RWPE2 (cell line): Measurements from ENCODE around the gene NTRK1.

Experiments used
- ATAC-seq: fragments of 200-7000 bp; cut with Tn5 transposase; 3 replicates; pipeline ENCODE4 v1.9.1; 2021; ENCODE audit warnings: low read depth
- DNase-seq: peaks from one replicate; pipeline ENCODE4 v3.0.0-alpha.2; 2020; ENCODE audit warnings: low spot score
- H3K27ac ChIP-seq: fragments of 450-650 bp; 2 replicates; pipeline ENCODE4 v1.5.1; 2017; ENCODE audit warnings: mild to moderate bottlenecking; ENCODE audit not compliant: poor library complexity, severe bottlenecking
- H3K27me3 ChIP-seq: fragments of 250-450 bp; sonication (Bioruptor Pico); 2 replicates; pipeline ENCODE4 v1.5.1; 2021; ENCODE audit warnings: mild to moderate bottlenecking, moderate library complexity; ENCODE audit not compliant: insufficient read depth, poor library complexity, severe bottlenecking
- H3K36me3 ChIP-seq: fragments of 250-450 bp; sonication (Bioruptor Pico); 2 replicates; pipeline ENCODE4 v1.5.1; 2020; ENCODE audit warnings: low read depth, mild to moderate bottlenecking, moderate library complexity
- H3K4me1 ChIP-seq: fragments of 250-450 bp; sonication (Bioruptor Pico); 2 replicates; pipeline ENCODE4 v1.5.1; 2021; ENCODE audit warnings: mild to moderate bottlenecking, moderate library complexity; ENCODE audit not compliant: insufficient read depth, poor library complexity, severe bottlenecking
- H3K4me3 ChIP-seq: fragments of 250-450 bp; sonication (Bioruptor Pico); 2 replicates; pipeline ENCODE4 v1.5.1; 2021; ENCODE audit warnings: mild to moderate bottlenecking, moderate library complexity; ENCODE audit not compliant: severe bottlenecking
- H3K9me3 ChIP-seq: fragments of 250-450 bp; sonication (Bioruptor Pico); 2 replicates; pipeline ENCODE4 v1.5.1; 2021; ENCODE audit warnings: mild to moderate bottlenecking, moderate library complexity; ENCODE audit not compliant: severe bottlenecking
- TF ChIP-seq, protein P1 (sequence below): fragments of 450-650 bp; IDR thresholded peaks from one replicate; pipeline ENCODE4 v1.5.1; 2017; ENCODE audit warnings: mild to moderate bottlenecking, moderate library complexity; ENCODE audit not compliant: poor library complexity, severe bottlenecking

Gene NTRK1

DNA sequence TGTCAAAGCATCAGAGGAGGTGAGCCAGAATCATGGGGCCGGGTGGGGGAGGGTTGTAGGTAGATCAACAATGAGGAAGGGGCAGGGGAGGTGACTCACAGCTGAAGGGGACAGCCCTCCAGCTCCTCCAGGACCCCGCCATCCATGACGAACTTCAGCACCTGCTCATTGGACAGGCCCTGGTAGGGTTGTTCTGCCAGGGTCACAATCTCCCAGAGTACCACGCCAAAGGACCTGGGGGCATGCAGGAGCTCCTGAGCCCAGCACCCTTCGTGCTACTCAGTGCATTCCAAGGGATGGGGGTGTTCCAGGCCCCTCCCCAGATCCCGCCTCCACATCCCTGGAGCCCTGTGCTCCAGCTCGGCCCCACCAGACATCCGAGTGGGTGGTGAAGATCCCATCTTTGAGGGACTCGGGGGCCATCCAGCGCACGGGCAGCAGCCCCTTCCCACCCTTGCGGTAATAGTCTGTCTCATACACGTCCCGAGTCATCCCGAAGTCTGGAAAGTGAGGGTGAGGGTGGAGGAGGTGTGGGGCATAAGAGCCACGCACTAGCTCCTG lies 19.3 kb upstream of the NTRK1 start:
- Histone ChIP-seq H3K4me1 (no peaks in the 10 kb centered on the region), H3K27me3 (no peaks in the 10 kb centered on the region), H3K4me3 (no peak overlapping the region), H3K27ac (no peak overlapping the region), H3K36me3 (no peaks in the 10 kb centered on the region), H3K9me3 (no peaks in the 10 kb centered on the region)
- TF ChIP-seq, protein P1, sequence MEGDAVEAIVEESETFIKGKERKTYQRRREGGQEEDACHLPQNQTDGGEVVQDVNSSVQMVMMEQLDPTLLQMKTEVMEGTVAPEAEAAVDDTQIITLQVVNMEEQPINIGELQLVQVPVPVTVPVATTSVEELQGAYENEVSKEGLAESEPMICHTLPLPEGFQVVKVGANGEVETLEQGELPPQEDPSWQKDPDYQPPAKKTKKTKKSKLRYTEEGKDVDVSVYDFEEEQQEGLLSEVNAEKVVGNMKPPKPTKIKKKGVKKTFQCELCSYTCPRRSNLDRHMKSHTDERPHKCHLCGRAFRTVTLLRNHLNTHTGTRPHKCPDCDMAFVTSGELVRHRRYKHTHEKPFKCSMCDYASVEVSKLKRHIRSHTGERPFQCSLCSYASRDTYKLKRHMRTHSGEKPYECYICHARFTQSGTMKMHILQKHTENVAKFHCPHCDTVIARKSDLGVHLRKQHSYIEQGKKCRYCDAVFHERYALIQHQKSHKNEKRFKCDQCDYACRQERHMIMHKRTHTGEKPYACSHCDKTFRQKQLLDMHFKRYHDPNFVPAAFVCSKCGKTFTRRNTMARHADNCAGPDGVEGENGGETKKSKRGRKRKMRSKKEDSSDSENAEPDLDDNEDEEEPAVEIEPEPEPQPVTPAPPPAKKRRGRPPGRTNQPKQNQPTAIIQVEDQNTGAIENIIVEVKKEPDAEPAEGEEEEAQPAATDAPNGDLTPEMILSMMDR: no peak
- ATAC-seq (no peak), DNase-seq (no peak)

DNA sequence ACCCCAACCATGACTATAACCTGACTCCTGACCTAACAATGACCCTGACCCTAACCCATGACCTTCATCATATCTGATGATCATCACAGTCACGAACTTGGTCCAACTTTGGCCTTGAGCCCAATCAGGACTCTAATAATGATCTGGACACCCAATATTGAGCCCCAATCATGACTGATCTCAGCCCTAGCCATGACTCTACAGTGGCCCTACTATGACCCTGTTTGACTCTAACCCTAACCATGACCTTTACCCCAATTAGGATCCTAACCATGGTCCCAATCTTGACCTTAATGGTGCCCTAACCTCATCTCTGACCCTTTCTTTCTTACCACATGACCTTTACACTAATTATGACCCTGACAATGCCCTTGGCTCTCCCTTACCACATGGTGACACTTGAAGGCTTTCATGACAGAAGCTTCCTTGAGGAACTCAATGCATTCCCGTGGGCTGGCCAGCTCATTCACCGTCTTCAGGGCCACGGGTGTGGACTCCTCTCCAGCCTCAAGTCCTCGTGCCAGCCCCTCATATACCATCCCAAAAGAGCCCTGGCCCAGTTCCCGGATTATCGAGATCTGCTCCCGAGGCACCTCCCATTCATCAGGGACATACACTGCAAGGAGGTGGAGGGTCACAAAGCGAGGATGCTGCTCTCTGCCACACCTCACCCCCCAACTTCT lies 17.9 kb upstream of the NTRK1 start:
- DNase-seq (no peak), ATAC-seq (no peak)
- H3K36me3 ChIP-seq: no peaks in the 10 kb centered on the region
- TF ChIP-seq, protein P1: no peak
- no peaks in the 10 kb centered on the region for H3K4me1 ChIP-seq
- no peak overlapping the region for H3K27ac ChIP-seq
- H3K9me3 ChIP-seq: no peaks in the 10 kb centered on the region
- no peaks in the 10 kb centered on the region for H3K27me3 ChIP-seq
- no peak overlapping the region for H3K4me3 ChIP-seq

DNA sequence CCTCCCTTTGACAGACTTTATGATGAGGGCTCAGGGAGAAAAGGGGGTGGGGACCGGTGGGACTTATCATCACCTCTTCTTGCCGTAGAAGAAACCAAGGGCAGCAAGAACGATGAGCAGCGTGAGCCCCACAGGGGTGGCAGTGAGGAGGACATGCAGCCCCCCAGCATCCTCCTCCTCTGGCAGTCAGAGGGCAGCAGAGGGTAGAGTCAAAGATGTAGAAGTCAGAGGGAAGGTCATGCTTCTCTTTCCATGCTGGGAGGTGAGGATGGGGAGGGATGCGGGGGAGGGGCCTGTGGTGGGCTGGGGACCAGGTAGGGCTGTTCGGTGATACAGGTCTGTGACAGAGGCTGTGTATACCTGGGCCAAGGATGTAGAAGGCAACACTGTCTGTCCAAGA lies 16.6 kb upstream of the NTRK1 start:
- Histone ChIP-seq H3K4me3 (no peak overlapping the region), H3K27me3 (no peaks in the 10 kb centered on the region), H3K9me3 (no peaks in the 10 kb centered on the region), H3K4me1 (no peaks in the 10 kb centered on the region), H3K27ac (no peak overlapping the region), H3K36me3 (no peaks in the 10 kb centered on the region)
- DNase-seq (no peak), ATAC-seq (no peak)
- TF ChIP-seq, protein P1: no peak

DNA sequence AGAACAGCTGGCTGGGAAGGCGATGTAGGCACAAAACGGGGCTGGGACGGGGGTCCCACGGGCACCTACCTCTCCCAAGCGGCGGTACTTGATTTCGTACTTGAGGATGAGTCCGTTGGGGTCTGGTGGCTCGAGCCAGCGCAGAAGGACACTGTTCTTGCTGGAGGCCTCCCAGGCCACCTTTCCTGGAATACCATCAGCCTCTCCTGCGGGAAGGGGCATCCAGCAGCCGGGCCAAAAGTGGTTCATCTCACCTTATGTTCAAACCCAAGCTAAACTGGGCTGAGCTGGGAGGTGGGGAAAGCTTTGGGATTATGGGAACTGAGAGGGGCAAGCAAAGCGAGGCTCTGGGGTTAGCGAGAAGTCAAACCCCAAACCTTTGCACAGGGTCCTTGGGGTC lies 16.0 kb upstream of the NTRK1 start:
- Histone ChIP-seq H3K27me3 (no peaks in the 10 kb centered on the region), H3K4me1 (no peaks in the 10 kb centered on the region), H3K27ac (no peak overlapping the region), H3K36me3 (no peaks in the 10 kb centered on the region), H3K4me3 (no peak overlapping the region), H3K9me3 (no peaks in the 10 kb centered on the region)
- ATAC-seq (no peak), DNase-seq (no peak)
- TF ChIP-seq, protein P1: no peak
